Testis (tissue), 5 donors: ENCODE measurements around the gene NHEJ1. TPM values are rescaled to one million over a fixed set of nuclear protein-coding genes. Genes with fewer than 3 reads are reported as not detected.

Experiments
- DNase-seq: peaks from one replicate; pipeline ENCODE4 v3.0.0-alpha.2; 2019
- H3K27ac ChIP-seq, 2 donors: fragments of 200-600 bp; sonication (generic); one replicate each; pipeline ENCODE4 v1.5.1; 2019
- H3K27me3 ChIP-seq: fragments of 200-600 bp; sonication (generic); one replicate; pipeline ENCODE4 v1.5.1; 2019
- H3K36me3 ChIP-seq: fragments of 200-600 bp; sonication (generic); one replicate; pipeline ENCODE4 v1.5.1; 2017; ENCODE audit warnings: low read depth; ENCODE audit errors: missing control alignments
- H3K4me1 ChIP-seq: fragments of 200-600 bp; sonication (generic); one replicate; pipeline ENCODE4 v1.5.1; 2019
- H3K4me3 ChIP-seq, 2 donors: fragments of 200-600 bp; sonication (generic); one replicate each; pipeline ENCODE4 v1.5.1; 2017 to 2019
- H3K9me3 ChIP-seq: fragments of 200-600 bp; sonication (generic); one replicate; pipeline ENCODE4 v1.5.1; 2017
- POLR2A ChIP-seq: fragments of 450-650 bp; IDR thresholded peaks from one replicate; pipeline ENCODE4 v1.6.1; 2017; ENCODE audit warnings: antibody characterized with exemption, mild to moderate bottlenecking, moderate library complexity
- WGBS, 2 donors: methylation state at CpG; one replicate each; pipeline ENCODE4 v1.1.5; 2018; 5-methylcytosine and 5-hydroxymethylcytosine counted together
- intact Hi-C: fragments of 100-400 bp; cut with DNase I; formaldehyde crosslinking; loops from one replicate; pipeline ENCODE4 v1.15.1; 2023; ENCODE audit warnings: low total_unique reads
- long read RNA-seq, 2 donors: transcript quantifications; one replicate each; lab custom pipeline, GENCODE V29; 2026
- polyA plus RNA-seq: library from polyadenylated mRNA; stranded (reverse); fragments of 350-450 nt; fragmentation: Illumina TruSeq; extraction: RNeasy Lipid Tissue Mini Kit (QIAGEN cat#74804); gene quantifications from one replicate; pipeline ENCODE4 v1.2.3, GENCODE V29; 2014; ENCODE audit warnings: low read depth, low replicate concordance; ENCODE audit not compliant: insufficient read depth
- total RNA-seq, 2 donors: library from RNA; depleted of rRNA; stranded (reverse); fragments of >200 nt; gene quantifications; one replicate each; pipeline ENCODE4 v1.2.3, GENCODE V29; 2016
- TF ChIP-seq, protein P1 (sequence below), 3 experiments: fragments of 450-650 bp in 2 of 3; fragments of 200-600 bp in 1 of 3; sonication (generic) in 1 of 3; IDR thresholded peaks; one replicate each; pipeline ENCODE4 v1.5.1; 2016 to 2019; ENCODE audit warnings: antibody characterized with exemption in 3 of 3, mild to moderate bottlenecking in 2 of 3, moderate library complexity in 1 of 3

The NHEJ1 gene, protein sequence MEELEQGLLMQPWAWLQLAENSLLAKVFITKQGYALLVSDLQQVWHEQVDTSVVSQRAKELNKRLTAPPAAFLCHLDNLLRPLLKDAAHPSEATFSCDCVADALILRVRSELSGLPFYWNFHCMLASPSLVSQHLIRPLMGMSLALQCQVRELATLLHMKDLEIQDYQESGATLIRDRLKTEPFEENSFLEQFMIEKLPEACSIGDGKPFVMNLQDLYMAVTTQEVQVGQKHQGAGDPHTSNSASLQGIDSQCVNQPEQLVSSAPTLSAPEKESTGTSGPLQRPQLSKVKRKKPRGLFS
- 10 to 100 TPM; 33.4 to 38.5 TPM for total RNA-seq
- polyA plus RNA-seq, result 67.0 TPM
- long read RNA-seq, donor 1, transcript NHEJ1-201 (8 exons, 2,094 nt), result major isoform, 7 of 20 reads
- long read RNA-seq, donor 1, partial matches to known transcripts, result 13 of 20 reads
- long read RNA-seq, donor 1, other reads (novel, unspliced or antisense), result 0 of 20 reads
- long read RNA-seq, donor 2, partial matches to known transcripts, result 0 of 2 reads
- long read RNA-seq, donor 2, other reads (novel, unspliced or antisense), result 0 of 2 reads

DNA sequence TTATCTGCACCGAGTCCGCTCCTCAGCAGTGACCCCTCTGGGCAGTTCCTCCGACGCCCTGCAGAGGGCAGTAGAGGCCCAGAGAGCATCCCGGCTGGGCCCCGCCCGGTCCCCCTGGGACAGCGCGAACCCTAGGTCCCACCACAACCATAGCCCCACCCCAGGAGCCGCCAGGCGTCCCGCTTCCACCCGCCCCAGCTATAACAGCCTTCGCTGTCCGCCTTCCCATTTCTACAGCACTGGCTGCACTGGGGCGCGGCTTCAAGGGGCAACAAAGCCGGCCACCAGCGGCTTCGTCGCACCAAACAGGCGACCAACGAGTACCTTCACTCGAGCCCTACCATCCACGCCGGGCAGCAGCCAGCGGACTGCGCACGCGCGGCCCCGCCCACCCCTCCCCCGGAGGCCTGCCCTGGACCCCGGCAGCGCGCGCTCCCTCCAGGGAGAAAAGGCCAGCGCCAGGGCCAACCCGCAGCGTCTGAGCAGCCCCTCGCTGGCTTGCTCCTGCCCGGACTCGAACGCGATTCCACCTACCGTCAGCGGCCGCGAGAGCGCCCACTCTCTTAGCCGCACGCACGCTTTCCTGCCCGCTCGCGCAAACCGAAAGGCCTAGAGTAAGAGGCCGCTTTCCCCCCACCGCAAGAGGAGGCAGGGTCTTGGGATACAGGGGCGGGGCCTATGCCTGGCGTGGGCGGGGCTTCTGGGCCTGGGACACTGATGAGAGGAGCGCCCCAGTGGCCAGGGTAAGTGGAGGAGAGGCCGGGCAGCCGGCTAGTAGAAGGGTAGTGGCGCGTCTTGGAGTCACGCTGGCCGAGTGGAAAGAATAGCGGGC lies at the start of gene NHEJ1:
TSS of gene NHEJ1 (minus strand) at position 630 of the 832 bp plus-strand sequence. CDS start 2,453 bp downstream, outside the sequence.
- Histone ChIP-seq H3K27me3 (no peaks in the 10 kb centered on the region), H3K9me3 (no peaks in the 10 kb centered on the region), H3K36me3 (no peaks in the 10 kb centered on the region), H3K27ac (peak within 1 kb of the TSS; percentile 93 to 96), H3K4me3 (peak within 1 kb of the TSS; percentile 67 to 85), H3K4me1 (no peaks in the 10 kb centered on the region)
- no peak for TF ChIP-seq POLR2A
- TF ChIP-seq, protein P1, sequence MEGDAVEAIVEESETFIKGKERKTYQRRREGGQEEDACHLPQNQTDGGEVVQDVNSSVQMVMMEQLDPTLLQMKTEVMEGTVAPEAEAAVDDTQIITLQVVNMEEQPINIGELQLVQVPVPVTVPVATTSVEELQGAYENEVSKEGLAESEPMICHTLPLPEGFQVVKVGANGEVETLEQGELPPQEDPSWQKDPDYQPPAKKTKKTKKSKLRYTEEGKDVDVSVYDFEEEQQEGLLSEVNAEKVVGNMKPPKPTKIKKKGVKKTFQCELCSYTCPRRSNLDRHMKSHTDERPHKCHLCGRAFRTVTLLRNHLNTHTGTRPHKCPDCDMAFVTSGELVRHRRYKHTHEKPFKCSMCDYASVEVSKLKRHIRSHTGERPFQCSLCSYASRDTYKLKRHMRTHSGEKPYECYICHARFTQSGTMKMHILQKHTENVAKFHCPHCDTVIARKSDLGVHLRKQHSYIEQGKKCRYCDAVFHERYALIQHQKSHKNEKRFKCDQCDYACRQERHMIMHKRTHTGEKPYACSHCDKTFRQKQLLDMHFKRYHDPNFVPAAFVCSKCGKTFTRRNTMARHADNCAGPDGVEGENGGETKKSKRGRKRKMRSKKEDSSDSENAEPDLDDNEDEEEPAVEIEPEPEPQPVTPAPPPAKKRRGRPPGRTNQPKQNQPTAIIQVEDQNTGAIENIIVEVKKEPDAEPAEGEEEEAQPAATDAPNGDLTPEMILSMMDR (IDR thresholded peaks at IDR 0.05), result peak; percentile 96 to 98 (median 97)
- intact Hi-C loops, result loop anchor here (5.0 kb wide), 1 partner anchor 132 kb away; no protein-coding TSS in a partner anchor
- 1 to 2% methylated on average over 18 to 53 of the region's 70 CpGs for WGBS, 2 donors
- DNase-seq, result peak; percentile 98

DNA sequence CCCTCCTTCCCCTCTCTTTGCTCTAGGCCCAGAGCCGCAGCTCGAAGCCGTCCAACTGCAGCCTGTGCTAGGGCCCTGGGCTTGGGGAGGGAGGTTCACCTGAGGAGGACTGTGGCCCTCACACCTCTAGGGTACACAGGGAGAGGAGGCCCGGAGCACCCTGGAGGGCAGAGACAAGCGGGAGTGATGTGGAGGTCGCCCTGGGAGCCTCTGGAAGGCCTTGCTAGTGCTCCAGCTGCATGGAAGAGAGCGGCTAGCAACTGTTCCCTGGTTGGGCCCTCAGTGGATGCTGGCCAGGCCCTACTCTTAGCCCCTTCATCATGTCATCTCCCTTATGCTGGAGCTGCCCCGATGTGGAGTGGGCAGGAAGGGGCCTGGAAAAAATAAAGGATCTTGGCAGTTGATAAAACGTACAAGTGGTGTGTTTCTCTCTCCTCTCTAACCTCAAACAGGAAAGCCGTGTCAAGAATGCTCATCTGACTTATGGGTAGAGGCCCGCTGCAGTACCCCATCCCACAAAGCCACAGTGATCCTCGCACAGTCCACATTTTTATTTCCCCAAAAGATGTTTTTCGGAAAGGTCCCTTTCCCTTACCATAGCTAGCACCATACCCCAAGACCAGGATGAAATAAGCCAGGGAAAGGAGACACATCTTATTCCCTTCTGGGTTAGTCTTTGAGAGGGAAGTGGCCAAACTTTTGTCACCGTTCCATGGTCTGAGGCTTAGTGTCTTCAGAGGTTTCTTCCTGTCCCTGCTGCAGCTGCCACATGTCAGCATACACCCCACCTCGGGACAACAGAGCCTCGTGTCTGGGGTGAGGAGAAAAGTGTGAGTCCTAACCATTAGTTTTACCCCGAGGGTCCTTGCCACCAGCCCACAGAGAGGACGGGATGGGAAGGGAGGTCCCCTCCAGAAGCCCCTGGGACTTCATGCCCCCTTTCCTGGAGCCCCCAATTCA lies 48.9 kb upstream of the NHEJ1 start:
- Histone ChIP-seq H3K4me1 (peaks cover 18% of the 10 kb centered on the region), H3K4me3 (no peak overlapping the region), H3K27ac (no peak overlapping the region), H3K9me3 (no peaks in the 10 kb centered on the region), H3K27me3 (no peaks in the 10 kb centered on the region), H3K36me3 (no peaks in the 10 kb centered on the region)
- intact Hi-C loops, result no loop called here
- DNase-seq, result peak; percentile 10
- TF ChIP-seq, protein P1 (IDR thresholded peaks at IDR 0.05), result no peak
- no peak for TF ChIP-seq POLR2A
- 83 to 89% methylated on average over 15 to 18 of the region's 18 CpGs for WGBS, 2 donors

DNA sequence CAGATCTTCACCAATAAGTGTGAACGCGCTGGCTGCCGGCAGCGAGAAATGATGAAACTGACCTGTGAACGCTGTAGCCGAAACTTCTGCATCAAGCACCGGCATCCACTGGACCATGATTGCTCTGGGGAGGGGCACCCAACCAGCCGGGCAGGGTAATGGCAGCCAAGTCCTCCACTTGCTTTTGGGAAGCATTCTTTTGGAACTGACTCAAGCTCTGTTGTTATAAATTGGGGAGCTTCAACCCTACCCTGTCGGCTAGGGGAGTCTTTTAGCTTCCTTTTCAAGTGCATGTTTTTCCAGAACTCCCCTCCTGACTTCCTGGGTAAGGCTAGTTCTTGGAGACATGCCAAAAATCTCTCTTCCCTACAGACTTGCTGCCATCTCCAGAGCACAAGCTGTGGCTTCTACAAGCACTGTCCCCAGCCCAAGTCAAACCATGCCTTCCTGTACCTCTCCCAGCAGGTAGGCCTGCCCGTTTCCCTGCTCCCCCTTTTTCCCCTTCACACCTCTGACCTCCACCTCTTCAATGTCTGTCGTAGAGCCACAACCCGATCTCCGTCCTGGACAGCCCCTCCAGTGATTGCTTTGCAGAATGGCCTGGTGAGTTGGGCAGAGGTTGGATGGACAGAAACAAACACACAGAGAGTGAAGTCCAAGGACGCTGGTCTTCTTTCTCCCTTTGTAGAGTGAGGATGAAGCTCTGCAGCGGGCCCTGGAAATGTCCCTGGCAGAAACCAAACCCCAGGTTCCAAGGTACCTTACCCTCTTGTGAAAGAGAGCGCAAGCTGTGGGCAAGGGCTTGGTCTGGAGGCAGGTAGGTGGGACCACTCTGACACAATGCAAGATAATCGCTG lies 47.5 kb upstream of the NHEJ1 start:
- DNase-seq, result no peak
- H3K9me3 ChIP-seq, result no peaks in the 10 kb centered on the region
- H3K4me1 ChIP-seq, result peaks cover 18% of the 10 kb centered on the region
- WGBS, 2 donors, result 51 to 62% methylated on average over 17 of the region's 17 CpGs
- no peak for TF ChIP-seq POLR2A
- peak overlapping the region; percentile 97 for H3K27ac ChIP-seq
- no peaks in the 10 kb centered on the region for H3K36me3 ChIP-seq
- H3K4me3 ChIP-seq, result no peak overlapping the region
- intact Hi-C loops, result no loop called here
- no peaks in the 10 kb centered on the region for H3K27me3 ChIP-seq

DNA sequence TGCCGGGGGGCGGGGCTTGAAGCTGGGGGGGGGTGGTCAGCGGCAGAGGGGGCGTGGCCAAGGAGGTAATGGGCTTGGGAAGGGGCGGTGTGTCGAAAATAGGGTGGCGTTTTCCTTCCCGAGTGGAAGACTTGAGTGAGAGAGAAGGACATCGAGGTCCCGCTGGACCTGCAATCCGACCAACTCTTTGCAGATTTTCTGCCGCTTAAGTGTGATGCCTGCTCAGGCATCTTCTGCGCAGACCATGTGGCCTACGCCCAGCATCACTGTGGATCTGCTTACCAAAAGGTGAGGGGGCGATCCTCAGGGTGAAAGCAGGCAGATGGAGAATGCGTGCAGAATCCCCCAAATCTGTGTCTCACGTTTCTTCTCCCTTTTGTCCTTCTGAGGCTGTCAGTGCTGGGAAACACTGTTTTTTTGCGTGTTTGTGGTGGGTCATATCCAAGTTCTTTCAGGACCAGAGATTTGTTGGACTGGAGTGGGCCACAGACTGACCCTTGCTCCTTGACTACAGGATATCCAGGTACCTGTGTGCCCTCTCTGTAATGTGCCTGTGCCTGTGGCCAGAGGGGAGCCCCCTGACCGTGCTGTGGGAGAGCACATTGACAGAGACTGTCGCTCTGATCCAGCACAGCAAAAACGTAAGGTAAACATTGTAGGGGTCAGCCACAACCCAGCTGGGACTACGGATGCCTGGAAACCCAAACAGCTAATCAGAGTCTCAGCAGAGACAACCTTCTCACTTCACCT lies 46.7 kb upstream of the NHEJ1 start:
- Histone ChIP-seq H3K4me3 (peak overlapping the region; percentile 69 to 80), H3K27me3 (no peaks in the 10 kb centered on the region), H3K27ac (peak overlapping the region; percentile 97), H3K36me3 (no peaks in the 10 kb centered on the region), H3K9me3 (no peaks in the 10 kb centered on the region), H3K4me1 (peaks cover 18% of the 10 kb centered on the region)
- TF ChIP-seq, protein P1 (IDR thresholded peaks at IDR 0.05), result no peak
- no peak for TF ChIP-seq POLR2A
- DNase-seq, result no peak
- intact Hi-C loops, result no loop called here
- 5 to 10% methylated on average over 19 to 22 of the region's 22 CpGs for WGBS, 2 donors
